ENCODE results near the gene TENM4. TPM values are rescaled to one million over a fixed set of nuclear protein-coding genes. Genes with fewer than 3 reads are reported as not detected.
A peak's percentile ranks its signal among the peaks of the same experiment; 100 is the strongest.

Gene TENM4
- total and polyA plus RNA-seq, 2 experiments from 2014 or later = 19.0 to 105 TPM

- H3K36me3 ChIP-seq = no peaks in the 10 kb centered on the region
- DNase-seq (ENCODE audit: low read depth in 1 of 2, low spot score in 1 of 2) = no peak
- peaks cover 24% of the 10 kb centered on the region for H3K4me1 ChIP-seq (ENCODE audit: low read depth)
- H3K27me3 ChIP-seq = no peaks in the 10 kb centered on the region
- no peak overlapping the region for H3K4me3 ChIP-seq
- H3K9me3 ChIP-seq (ENCODE audit: low read depth) = no peaks in the 10 kb centered on the region
- no peak overlapping the region for H3K27ac ChIP-seq
- no peak for TF ChIP-seq CTCF (IDR thresholded peaks at IDR 0.05; ENCODE audit: low read depth, low read length)
Measured at GRCh38 chr11:79200398-79201070, 240.3 kb downstream of the TENM4 start.

GRCh38 chr11:79199729-79200354 is 241.0 kb downstream of the TENM4 start:
- Histone ChIP-seq H3K27ac (no peak overlapping the region), H3K9me3 (ENCODE audit: low read depth) (no peaks in the 10 kb centered on the region), H3K4me3 (no peak overlapping the region), H3K4me1 (ENCODE audit: low read depth) (peaks cover 24% of the 10 kb centered on the region), H3K36me3 (no peaks in the 10 kb centered on the region), H3K27me3 (no peaks in the 10 kb centered on the region)
- DNase-seq (ENCODE audit: low read depth in 1 of 2, low spot score in 1 of 2) = peak in 1 of 2 donors; percentile 19
- TF ChIP-seq CTCF (IDR thresholded peaks at IDR 0.05; ENCODE audit: low read depth, low read length) = no peak

- no peaks in the 10 kb centered on the region for H3K27me3 ChIP-seq
- no peaks in the 10 kb centered on the region for H3K9me3 ChIP-seq (ENCODE audit: low read depth)
- peaks cover 24% of the 10 kb centered on the region for H3K4me1 ChIP-seq (ENCODE audit: low read depth)
Measured at GRCh38 chr11:79198898-79199250, 242.0 kb downstream of the TENM4 start.

GRCh38 chr11:79198203-79198897 is 242.5 kb downstream of the TENM4 start:
- H3K4me3 ChIP-seq = no peak overlapping the region
- no peaks in the 10 kb centered on the region for H3K36me3 ChIP-seq
- no peaks in the 10 kb centered on the region for H3K27me3 ChIP-seq
- DNase-seq (ENCODE audit: low read depth in 1 of 2, low spot score in 1 of 2) = peak in 1 of 2 donors; percentile 54
- peak overlapping the region; percentile 71 for H3K27ac ChIP-seq
- TF ChIP-seq CTCF (IDR thresholded peaks at IDR 0.05; ENCODE audit: low read depth, low read length) = no peak
- H3K4me1 ChIP-seq (ENCODE audit: low read depth) = peaks cover 24% of the 10 kb centered on the region
- H3K9me3 ChIP-seq (ENCODE audit: low read depth) = no peaks in the 10 kb centered on the region

More at GRCh38 chr11:79198898-79199250, 242.0 kb downstream of the TENM4 start:
- no peak overlapping the region for H3K4me3 ChIP-seq
- DNase-seq (ENCODE audit: low read depth in 1 of 2, low spot score in 1 of 2) = peak in 1 of 2 donors; percentile 44
- TF ChIP-seq CTCF (IDR thresholded peaks at IDR 0.05; ENCODE audit: low read depth, low read length) = no peak
- H3K36me3 ChIP-seq = no peaks in the 10 kb centered on the region
- H3K27ac ChIP-seq = no peak overlapping the region

- Histone ChIP-seq H3K36me3 (no peaks in the 10 kb centered on the region), H3K9me3 (ENCODE audit: low read depth) (no peaks in the 10 kb centered on the region), H3K27ac (no peak overlapping the region), H3K4me1 (ENCODE audit: low read depth) (peaks cover 24% of the 10 kb centered on the region), H3K27me3 (no peaks in the 10 kb centered on the region), H3K4me3 (no peak overlapping the region)
- no peak for DNase-seq (ENCODE audit: low read depth in 1 of 2, low spot score in 1 of 2)
- no peak for TF ChIP-seq CTCF (IDR thresholded peaks at IDR 0.05; ENCODE audit: low read depth, low read length)
Measured at GRCh38 chr11:79196950-79197349, 243.9 kb downstream of the TENM4 start.

All from cardiac muscle cell (in vitro differentiated cells and primary cell).